HepG2 (cell line): ENCODE results near the gene KIF23. TPM values are rescaled to one million over a fixed set of nuclear protein-coding genes. Genes with fewer than 3 reads are reported as not detected.

Experiments
- ARID3A ChIP-seq: IDR thresholded peaks from 2 replicates; pipeline ENCODE4 v1.6.1; 2012; ENCODE audit warnings: low read depth, low read length, improper control_type of control experiment
- ATF5 ChIP-seq: sonication (generic); formaldehyde crosslinking; IDR thresholded peaks from 2 replicates; pipeline ENCODE4 v1.4.0; 2020; ENCODE audit warnings: mild to moderate bottlenecking, low read depth, missing genetic modification reagents
- BRD4 ChIP-seq: sonication (generic); formaldehyde crosslinking; IDR thresholded peaks from 2 replicates; pipeline ENCODE4 v1.4.0; 2020; ENCODE audit warnings: missing genetic modification reagents
- CEBPG ChIP-seq: IDR thresholded peaks from 2 replicates; pipeline ENCODE4 v1.6.1; 2016
- EEA1 ChIP-seq: sonication (generic); formaldehyde crosslinking; IDR thresholded peaks from 2 replicates; pipeline ENCODE4 v1.5.1; 2020; ENCODE audit warnings: mild to moderate bottlenecking, missing genetic modification reagents, borderline replicate concordance
- ISX ChIP-seq: sonication (generic); formaldehyde crosslinking; conservative IDR thresholded peaks from 2 replicates; pipeline ENCODE4 v1.5.0; 2020; ENCODE audit warnings: missing genetic modification reagents
- PBX2 ChIP-seq: IDR thresholded peaks from 2 replicates; pipeline ENCODE4 v1.6.1; 2016; ENCODE audit warnings: control low read depth
- PHF5A ChIP-seq: IDR thresholded peaks from one replicate; pipeline ENCODE4 v1.6.1; 2018; ENCODE audit warnings: low read depth, missing genetic modification reagents; ENCODE audit not compliant: unreplicated experiment
- TEAD2 ChIP-seq: sonication (generic); formaldehyde crosslinking; IDR thresholded peaks from 2 replicates; pipeline ENCODE4 v1.9.0; 2021; ENCODE audit warnings: missing genetic modification reagents
- WIZ ChIP-seq: sonication (generic); formaldehyde crosslinking; IDR thresholded peaks from 2 replicates; pipeline ENCODE4 v1.5.1; 2020; ENCODE audit warnings: mild to moderate bottlenecking, missing genetic modification reagents
- ZNF10 ChIP-seq: sonication (generic); formaldehyde crosslinking; IDR thresholded peaks from 2 replicates; pipeline ENCODE4 v1.4.0; 2020; ENCODE audit warnings: mild to moderate bottlenecking, low read depth, missing genetic modification reagents, borderline replicate concordance
- ZNF101 ChIP-seq: sonication (generic); formaldehyde crosslinking; IDR thresholded peaks from 2 replicates; pipeline ENCODE4 v1.4.0; 2020; ENCODE audit warnings: mild to moderate bottlenecking, low read depth, missing genetic modification reagents, borderline replicate concordance
- ZNF234 ChIP-seq: sonication (generic); formaldehyde crosslinking; conservative IDR thresholded peaks from 2 replicates; pipeline ENCODE4 v1.5.1; 2020; ENCODE audit warnings: mild to moderate bottlenecking, missing genetic modification reagents
- ZNF292 ChIP-seq: sonication (generic); formaldehyde crosslinking; IDR thresholded peaks from 2 replicates; pipeline ENCODE4 v1.8.1; 2022; ENCODE audit warnings: mild to moderate bottlenecking, low read depth, missing genetic modification reagents, borderline replicate concordance
- ZNF337 ChIP-seq: sonication (generic); formaldehyde crosslinking; IDR thresholded peaks from 2 replicates; pipeline ENCODE4 v1.5.1; 2020; ENCODE audit warnings: missing genetic modification reagents, low read depth, mild to moderate bottlenecking, borderline replicate concordance
- ZNF563 ChIP-seq: sonication (generic); formaldehyde crosslinking; IDR thresholded peaks from 2 replicates; pipeline ENCODE4 v1.8.0; 2022; ENCODE audit warnings: mild to moderate bottlenecking, moderate library complexity, missing genetic modification reagents
- ZNF614 ChIP-seq: IDR thresholded peaks from 2 replicates; pipeline ENCODE4 v1.6.1; 2018; ENCODE audit warnings: missing biosample characterization, missing genetic modification reagents, inconsistent platforms, borderline replicate concordance
- polyA plus RNA-seq, 8 experiments: library from polyadenylated mRNA; depleted of rRNA in 3 of 8; stranded (reverse) in 7 of 8; unstranded in 1 of 8; fragments of >200 nt; fragmentation: Illumina TruSeq in 4 of 8; extraction: Trizol in 4 of 8; gene quantifications; 2 replicates each; pipeline versions ENCODE4 v1.2.1 to v1.2.3, GENCODE V29; 2011 to 2016; ENCODE audit warnings: low read depth in 4 of 8, missing spikeins in 1 of 8, mixed read lengths in 1 of 8; ENCODE audit not compliant: insufficient read depth in 1 of 8
- total RNA-seq, 5 experiments: library from RNA; depleted of rRNA; stranded (reverse); fragments of >200 nt; fragmentation: Illumina TruSeq; extraction: Trizol; gene quantifications; 2 replicates each; pipeline ENCODE4 v1.2.3, GENCODE V29; 2016; ENCODE audit warnings: low read depth in 1 of 5
- TF ChIP-seq, protein P1 (sequence below), 2 experiments: sonication (generic) in 1 of 2; formaldehyde crosslinking in 1 of 2; IDR thresholded peaks; 2 replicates each; pipeline versions ENCODE4 v1.4.0 to v1.6.1; 2018 to 2020; ENCODE audit warnings: missing genetic modification reagents in 2 of 2, borderline replicate concordance in 1 of 2, low read depth in 1 of 2, mild to moderate bottlenecking in 1 of 2, missing biosample characterization in 1 of 2
- TF ChIP-seq, protein P2 (sequence below): sonication (generic); formaldehyde crosslinking; IDR thresholded peaks from 2 replicates; pipeline ENCODE4 v1.5.1; 2020; ENCODE audit warnings: missing genetic modification reagents, mild to moderate bottlenecking, borderline replicate concordance

The KIF23 gene
- total and polyA plus RNA-seq, 2 of the 13 experiments (the other 11 are each of a cell fraction or from before 2014, with no cell fraction given), result 11.3 to 38.1 TPM

DNA sequence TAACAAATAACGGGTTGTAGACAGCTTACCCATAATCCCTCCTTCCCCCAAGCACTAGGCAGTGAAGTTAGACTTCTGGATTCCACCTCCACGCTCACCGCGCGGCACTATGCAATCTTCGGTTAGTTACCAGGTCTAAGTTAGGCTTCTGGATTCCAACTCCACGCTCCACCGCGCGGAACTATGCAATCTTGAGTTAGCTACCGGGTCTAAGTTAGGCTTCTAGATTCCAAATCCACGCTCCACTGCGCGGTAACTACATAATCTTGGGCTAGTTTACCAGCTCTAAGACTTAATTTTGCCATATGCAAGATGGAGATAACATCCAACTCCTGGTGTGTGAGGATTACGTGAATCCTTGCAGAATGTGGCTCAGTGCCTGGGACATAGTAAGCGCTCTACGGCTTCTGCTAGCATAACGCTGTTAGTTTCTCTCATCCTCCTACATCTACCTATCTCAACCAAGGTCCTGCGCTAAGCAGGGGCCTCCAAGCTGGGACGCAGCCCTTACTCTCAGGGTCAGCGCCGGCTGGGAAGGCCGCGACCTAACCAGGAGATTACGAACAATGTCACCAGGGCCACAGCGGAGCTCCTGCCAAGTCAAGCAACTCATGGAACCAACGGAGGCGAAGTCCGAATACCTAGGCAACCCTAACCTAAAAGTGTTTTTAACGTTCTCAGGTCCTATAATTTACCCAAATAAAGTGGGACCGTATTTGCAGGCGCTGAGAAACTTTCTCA, 38.0 kb downstream of the KIF23 start (continued):
- TF ChIP-seq, protein P1, sequence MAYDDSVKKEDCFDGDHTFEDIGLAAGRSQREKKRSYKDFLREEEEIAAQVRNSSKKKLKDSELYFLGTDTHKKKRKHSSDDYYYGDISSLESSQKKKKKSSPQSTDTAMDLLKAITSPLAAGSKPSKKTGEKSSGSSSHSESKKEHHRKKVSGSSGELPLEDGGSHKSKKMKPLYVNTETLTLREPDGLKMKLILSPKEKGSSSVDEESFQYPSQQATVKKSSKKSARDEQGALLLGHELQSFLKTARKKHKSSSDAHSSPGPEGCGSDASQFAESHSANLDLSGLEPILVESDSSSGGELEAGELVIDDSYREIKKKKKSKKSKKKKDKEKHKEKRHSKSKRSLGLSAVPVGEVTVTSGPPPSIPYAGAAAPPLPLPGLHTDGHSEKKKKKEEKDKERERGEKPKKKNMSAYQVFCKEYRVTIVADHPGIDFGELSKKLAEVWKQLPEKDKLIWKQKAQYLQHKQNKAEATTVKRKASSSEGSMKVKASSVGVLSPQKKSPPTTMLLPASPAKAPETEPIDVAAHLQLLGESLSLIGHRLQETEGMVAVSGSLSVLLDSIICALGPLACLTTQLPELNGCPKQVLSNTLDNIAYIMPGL (CRISPR knock-in tag; IDR thresholded peaks at IDR 0.05; ENCODE audit: borderline replicate concordance in 1 of 2, low read depth in 1 of 2), result 0 out of 4 replicates have a peak, but pooled peaks of 1 of the 2 experiments have one; percentile 58
- TF ChIP-seq ARID3A, result 0 out of 2 replicates have a peak, but pooled peaks have one; percentile 15
- no peak for TF ChIP-seq TEAD2 (CRISPR knock-in tag)
- TF ChIP-seq ISX, result no peak
- peak; percentile 36; the same call in 1 of the 2 replicates for TF ChIP-seq ATF5
- no peak for TF ChIP-seq ZNF292 (CRISPR knock-in tag)
- TF ChIP-seq PBX2 (CRISPR knock-in tag), result no peak
- no peak for TF ChIP-seq ZNF10
- peak; percentile 61; the same call in 1 of the 2 replicates for TF ChIP-seq BRD4 (CRISPR knock-in tag)
- TF ChIP-seq EEA1, result no peak; the same call in 1 of the 2 replicates
- TF ChIP-seq, protein P2, sequence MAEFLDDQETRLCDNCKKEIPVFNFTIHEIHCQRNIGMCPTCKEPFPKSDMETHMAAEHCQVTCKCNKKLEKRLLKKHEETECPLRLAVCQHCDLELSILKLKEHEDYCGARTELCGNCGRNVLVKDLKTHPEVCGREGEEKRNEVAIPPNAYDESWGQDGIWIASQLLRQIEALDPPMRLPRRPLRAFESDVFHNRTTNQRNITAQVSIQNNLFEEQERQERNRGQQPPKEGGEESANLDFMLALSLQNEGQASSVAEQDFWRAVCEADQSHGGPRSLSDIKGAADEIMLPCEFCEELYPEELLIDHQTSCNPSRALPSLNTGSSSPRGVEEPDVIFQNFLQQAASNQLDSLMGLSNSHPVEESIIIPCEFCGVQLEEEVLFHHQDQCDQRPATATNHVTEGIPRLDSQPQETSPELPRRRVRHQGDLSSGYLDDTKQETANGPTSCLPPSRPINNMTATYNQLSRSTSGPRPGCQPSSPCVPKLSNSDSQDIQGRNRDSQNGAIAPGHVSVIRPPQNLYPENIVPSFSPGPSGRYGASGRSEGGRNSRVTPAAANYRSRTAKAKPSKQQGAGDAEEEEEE (CRISPR knock-in tag), result no peak
- no peak; the same call in none of the 2 replicates for TF ChIP-seq ZNF614 (CRISPR knock-in tag)
- no peak for TF ChIP-seq PHF5A (CRISPR knock-in tag)
- 0 out of 2 replicates have a peak, but pooled peaks have one; percentile 15 for TF ChIP-seq ZNF234 (CRISPR knock-in tag)
- TF ChIP-seq WIZ, result 0 out of 2 replicates have a peak, but pooled peaks have one; percentile 16
- no peak for TF ChIP-seq ZNF101 (CRISPR knock-in tag)
- TF ChIP-seq ZNF563 (CRISPR knock-in tag), result 0 out of 2 replicates have a peak, but pooled peaks have one; percentile 13
- peak; percentile 55 for TF ChIP-seq CEBPG (CRISPR knock-in tag)
- no peak for TF ChIP-seq ZNF337 (CRISPR knock-in tag)
